Inflammatory macrophage treated with lipopolysaccharide for 1 hour (primary cell): ENCODE data around the gene KCNN3.
"Not testable (repeated sequence)": the region's sequence is repeated elsewhere in the genome, so short reads cannot be mapped to it uniquely, and the experiment has no call there.

Source experiments
- DNase-seq, 2 donors: peaks; one replicate each; pipeline ENCODE4 v3.0.0-alpha.2; 2020 to 2022

The KCNN3 gene

DNA sequence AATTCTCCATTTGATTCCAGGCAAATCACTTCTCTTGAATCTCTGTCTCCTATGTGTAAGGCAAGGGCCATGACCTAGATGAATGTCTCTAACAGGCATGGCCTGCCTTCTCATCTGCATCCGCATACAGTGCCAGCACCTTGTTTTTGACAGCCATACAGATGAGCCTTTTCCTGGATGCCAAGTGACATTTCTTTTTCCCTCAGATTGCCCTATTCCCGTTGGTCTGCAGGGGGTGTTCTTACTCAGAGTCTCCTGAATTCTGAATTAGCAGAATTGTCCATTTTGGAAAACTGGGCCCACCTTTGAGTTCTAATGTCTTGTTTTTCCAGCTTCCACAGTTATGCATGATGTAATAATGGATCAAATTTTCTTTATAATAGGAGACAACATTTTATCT lies 174.1 kb downstream of the KCNN3 start:
- no peak for DNase-seq

DNA sequence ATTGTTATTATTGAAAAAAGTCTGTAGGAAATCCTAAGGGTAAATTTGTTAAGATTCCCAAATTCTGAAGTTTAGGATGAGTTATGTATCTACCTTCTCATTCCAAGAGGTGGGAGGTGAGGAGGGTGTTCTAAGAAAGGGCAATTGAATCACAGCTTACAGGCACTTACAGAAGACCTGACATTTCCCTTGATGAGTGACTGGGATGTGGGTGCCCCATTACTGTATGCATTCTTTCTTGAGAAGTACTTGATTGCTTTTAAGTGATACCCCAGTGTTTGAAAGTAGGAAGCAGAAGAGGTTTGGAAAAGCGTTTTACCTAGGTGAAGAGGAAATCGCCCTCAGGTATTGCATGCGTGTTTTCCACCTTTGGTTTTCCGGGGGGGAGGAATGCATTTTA lies 175.1 kb downstream of the KCNN3 start:
- DNase-seq = no peak

DNA sequence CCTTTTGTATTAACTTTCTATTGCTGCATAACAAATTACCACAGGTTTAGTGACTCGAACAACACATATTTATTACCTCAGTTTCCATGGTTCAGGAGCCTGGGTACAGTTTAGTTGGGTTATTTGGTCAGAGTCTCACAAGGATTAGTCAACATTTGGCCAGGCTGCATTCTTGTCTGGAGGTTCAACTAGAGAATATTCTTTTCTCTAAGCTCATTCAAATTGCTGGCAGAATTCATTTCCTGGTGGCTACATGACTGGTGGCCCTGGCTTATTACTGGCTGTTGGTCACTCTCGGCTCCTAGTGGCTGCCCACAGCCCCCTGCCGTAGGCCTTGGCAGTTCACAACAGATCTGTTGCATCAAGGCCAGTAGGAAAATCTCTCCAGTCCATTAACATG lies 181.0 kb downstream of the KCNN3 start:
- no peak for DNase-seq

DNA sequence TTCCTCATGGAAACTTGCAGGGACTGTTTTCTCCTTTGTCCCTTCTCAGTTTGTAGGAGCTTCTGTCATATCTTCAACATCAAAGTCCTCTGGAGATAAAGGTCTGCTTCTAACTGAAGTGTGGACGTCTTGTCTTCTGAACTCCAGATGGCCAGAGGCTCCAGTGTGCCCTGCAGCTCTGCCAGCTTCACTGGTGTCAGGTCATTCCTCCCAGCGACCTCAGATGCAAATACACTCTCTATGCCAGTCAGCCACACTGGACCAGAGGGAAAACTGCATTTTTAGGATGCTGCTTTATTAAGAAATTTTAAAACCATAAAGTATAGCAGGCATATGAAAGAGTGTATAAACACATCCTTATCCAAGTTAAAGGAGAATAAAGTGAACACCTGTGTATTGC lies 183.6 kb downstream of the KCNN3 start:
- no peak for DNase-seq

DNA sequence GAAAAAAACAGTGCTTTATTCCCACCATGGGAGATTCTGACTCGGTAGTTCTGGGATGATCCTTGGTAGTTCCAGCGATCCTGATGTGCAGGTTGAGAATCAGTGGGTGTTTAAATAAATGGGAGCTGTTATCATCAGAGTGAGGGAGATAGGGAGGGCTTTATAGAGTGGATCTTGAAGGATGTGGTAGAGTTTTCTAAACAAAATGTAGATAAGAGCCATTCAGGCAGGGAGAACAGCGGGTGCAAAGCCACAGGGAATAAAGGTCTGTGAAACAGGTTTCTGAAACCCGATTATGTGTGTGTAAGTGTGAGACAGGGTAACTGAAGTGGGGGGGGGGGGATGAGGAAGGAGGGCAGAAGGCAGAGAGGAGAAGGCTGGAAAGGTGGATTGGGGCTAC lies 186.3 kb downstream of the KCNN3 start:
- no peak for DNase-seq

DNA sequence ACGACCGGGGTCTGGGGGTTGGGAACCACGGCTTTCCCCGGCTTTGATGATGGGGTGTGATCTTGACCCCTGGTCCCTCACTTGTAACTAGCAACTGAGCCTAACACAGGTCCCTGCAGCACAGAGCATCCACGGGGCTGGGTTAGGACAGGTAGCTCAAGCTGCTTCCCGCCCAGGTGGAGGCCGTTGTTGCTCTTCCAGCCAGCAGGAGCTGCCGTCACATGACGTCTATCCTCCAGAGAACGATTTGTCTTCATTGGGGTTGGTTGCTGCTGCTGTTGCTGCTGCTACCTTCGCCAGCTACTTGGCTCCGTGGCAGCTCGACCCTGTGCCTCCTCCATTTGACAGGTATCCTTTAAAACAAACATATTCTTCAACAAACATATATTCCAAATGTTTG lies 187.8 kb downstream of the KCNN3 start:
- DNase-seq = no peak

DNA sequence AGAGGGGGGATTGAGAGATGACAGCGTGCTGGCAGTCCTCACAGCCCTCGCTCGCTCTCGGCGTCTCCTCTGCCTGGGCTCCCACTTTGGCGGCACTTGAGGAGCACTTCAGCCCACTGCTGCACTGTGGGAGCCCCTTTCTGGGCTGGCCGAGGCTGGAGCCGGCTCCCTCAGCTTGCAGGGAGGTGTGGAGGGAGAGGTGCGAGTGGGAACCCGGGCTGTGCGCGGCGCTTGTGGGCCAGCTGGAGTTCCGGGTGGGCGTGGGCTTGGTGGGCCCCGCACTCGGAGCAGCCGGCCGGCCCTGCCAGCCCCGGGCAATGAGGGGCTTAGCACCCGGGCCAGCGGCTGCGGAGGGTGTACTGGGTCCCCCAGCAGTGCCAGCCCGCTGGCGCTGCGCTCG lies 192.2 kb downstream of the KCNN3 start:
- DNase-seq = not testable (repeated sequence)

DNA sequence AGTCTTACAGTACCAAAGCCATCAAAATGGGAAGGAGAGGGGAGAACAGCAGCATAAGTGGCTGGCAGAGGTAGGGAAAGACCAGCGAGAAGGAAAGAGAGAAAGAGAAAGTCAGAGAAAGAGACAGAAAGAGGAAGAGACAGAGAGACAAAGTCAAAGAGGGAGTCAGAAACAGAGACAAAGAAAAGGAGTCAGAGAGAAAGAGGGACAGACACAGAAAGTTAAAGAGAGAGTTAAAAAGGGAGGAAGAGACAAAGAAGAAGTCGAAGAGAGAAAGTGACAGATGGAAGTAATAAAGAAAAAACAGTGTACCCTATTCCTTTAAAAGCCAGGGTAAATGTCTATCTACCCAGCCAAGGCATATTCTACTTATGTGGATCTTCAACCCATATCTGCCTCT lies 193.2 kb downstream of the KCNN3 start:
- not testable (repeated sequence) for DNase-seq

DNA sequence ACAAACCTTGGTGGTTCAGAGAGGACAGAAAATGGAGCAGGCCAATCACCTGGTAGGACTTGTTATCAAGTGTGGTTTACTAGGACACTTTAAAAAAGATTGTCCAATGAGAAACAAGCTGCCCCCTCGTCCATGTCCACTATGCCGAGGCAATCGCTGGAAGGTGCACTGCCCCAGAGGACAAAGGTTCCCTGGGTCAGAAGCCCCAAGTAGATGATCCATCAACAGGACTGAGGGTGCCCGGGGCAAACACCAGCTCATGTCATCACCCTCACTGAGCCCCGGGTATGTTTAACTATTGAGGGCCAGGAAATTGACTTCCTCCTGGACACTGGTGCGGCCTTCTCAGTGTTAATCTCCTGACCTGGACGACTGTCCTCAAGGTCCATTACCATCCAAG lies 195.6 kb downstream of the KCNN3 start:
- not testable (repeated sequence) for DNase-seq

DNA sequence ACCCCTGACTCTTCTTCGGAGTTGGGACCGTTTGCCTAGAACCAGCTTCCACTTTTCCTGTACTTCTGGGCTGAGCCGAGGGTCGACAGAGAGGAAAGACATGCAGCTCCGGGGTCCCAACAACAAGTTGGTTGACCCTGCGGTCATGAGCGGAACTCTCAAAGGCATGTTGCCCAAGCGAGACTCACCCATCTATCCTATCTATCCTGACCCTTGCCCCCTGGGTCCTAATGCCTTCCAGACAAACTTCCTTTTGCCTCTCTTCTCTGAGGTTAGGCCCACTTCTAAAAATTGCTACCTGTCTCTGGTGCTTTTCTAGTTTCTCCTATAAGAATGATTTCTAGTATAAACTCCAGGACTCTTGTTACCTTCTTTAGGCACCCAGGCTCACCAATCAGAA lies 197.8 kb downstream of the KCNN3 start:
- DNase-seq = not testable (repeated sequence)

DNA sequence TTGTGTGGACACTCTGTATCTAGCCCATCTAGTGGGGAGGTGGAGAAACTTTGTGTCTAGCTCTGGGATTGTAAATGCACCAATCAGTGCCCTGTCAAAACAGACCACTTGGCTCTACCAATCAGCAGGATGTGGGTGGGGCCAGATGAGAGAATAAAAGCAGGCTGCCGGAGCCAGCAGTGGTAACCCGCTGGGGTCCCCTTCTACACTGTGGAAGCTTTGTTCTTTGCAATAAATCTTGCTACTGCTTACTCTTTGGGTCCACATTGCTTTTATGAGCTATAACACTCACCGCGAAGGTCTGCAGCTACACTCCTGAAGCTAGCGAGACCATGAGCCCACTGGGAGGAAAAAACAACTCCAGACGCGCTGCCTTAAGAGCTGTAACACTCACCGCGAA lies 198.7 kb downstream of the KCNN3 start:
- not testable (repeated sequence) for DNase-seq

DNA sequence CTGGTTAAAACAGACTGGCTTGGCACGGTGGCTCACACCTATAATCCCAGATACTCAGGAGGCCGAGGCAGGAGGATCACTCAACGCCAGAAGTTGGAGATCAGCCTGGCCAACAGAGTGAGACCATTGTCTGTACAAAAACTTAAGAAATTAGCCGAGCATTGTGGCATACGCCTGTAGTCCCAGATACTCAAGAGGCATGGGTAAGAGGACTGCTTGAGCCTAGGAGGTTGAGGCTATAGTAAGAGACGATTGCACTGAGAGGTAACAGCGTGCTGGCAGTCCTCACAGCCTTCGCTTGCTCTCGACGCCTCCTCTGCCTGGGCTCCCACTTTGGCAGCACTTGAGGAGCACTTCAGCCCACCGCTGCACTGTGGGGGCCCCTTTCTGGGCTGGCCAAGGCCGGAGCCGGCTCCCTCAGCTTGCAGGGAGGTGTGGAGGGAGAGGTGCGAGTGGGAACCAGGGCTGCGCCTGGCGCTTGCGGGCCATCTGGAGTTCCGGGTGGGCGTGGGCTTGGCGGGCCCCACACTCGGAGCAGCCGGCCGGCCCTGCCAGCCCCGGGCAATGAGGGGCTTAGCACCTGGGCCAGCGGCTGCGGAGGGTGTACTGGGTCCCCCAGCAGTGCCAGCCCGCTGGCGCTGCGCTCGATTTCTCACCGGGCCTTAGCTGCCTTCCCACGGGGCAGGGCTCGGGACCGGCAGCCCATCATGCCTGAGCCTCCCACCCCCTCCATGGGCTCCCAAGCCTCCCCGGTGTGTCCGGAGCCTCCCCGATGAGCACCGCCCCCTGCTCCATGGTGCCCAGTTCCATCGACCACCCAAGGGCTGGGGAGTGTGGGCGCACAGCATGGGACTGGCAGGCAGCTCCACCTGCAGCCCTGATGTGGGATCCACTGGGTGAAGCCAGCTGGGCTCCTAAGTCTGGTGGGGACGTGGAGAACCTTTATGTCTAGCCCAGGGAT lies 199.5 kb downstream of the KCNN3 start:
- DNase-seq = not testable (repeated sequence)

DNA sequence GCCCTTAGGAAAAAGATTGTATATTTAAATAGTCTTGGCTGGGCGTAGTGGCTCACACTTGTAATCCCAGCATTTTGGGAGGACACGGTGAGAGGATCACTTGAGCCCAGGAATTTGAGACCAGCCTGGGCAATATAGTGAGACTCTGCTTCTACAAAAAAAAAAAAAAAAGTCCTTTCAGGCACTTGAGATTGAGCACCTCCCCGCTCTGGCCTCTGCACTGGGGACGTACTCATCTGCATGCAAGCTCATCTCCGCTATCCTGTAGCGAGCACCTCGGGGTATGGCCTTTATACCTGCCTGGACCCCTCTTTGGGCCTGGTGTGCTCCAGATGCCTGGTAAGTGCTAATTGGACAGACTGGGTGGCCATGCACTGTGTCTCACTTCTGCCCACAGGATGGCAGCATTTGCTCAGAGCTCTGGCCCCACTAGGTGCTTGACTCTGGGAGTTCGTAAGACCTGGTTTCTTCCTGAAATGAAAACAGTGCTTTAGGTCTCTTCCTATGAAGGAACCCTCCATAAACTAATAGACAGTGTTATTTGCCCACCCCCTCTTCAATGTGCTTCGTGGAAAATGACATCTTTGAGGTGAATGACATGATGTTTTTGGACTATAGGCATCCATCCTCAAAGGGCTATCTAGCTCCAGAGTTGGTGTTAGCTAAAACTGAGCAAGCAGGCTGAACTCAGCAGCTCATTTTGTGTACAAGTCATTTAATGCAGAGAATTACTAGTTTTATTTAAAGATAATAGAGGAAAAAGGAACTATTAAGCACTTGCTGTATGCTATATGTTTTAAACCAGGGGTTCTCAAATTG lies 200.4 kb downstream of the KCNN3 start:
- DNase-seq = peak; percentile 51 to 80

DNA sequence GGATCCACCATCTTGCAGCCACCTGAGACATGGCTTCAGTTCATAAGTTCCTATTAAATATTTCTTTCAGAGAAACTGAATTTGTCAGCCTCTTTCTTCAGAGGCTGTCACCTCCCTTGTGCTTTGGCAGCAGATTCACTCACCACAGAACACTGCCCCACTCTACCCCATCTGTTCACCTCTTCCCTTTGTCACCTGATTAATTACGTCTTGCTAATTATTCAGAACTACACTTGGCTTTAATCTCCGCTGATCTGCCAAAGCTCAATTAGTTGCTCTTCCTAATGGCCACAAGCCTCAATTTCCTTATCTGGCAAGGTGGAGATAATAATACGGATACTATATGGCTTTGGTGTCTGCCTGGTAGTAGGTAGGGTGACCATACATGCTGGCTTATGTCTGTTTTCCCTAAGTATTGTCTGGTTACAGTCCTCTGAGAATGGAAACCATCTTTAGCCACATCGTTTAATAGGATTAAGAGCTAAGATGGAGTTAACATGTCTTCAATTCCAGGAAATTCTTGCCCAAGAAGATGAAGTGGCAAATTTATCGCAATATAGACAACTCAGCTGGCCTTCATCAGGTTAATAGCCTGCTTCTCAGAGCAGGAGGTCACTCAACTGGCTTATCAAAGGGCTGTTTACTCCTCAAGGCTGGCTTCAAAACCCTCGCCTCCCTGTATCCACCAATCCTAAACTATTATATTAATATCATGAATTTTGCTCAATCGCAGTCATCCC lies 203.9 kb downstream of the KCNN3 start:
- DNase-seq = no peak

DNA sequence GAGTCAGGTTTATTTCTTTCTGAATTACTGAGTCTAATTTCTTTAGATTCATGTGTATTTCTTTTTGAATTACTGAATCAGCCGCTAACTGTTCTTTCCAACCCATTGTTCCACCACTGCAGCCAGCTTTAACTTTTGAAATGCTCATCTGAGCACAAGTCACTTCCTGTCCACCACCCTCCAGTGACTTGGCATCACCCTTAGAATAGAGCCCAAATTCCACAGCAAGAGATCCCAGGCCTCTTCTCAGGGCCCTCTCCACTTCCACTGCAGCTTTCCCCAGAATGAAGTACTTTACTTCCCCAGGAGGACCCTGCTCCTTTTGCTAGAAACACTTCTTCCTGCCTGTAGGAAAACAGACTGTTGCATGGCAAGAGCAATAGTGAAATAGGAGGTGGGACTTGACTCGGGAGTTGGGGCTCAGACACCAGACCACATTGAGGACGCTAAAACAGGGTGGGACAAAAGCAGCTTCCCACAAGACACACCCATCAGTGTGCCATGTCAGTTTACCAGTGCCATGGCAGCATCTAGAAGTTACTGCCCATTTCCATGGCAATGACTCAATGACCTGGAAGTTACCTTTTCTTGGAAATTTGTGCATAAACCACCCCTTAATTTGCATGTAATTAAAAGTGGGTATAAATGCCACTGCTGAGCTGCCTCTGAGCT lies 205.6 kb downstream of the KCNN3 start:
- no peak for DNase-seq

DNA sequence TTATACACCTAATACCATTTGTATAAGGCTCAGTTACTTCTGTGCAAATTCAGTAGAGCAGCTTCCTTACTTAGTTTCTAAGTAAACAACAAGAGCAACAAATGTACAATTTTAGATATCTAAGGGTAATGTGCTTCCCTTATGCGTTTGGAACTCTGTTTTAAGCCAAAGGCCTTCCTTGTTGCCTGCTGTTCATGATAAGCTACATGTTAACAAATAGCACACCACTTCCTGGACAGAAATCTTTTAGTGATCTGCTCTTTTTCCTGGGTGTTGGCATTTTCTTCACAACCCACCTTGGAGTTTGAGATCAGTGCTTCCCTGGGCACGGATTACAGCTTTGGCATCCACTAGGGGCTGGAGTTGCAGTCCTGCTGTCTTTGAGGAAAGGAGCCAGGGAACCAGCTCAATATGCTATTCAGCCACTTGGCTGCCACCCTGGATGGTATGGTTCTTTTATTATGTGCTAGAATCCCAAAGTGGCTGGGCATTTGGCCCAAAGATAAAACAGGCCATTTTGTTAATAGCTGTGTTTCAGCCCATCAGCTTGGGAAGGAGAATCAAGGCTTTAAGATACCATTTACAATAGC lies 206.5 kb downstream of the KCNN3 start:
- DNase-seq = no peak

DNA sequence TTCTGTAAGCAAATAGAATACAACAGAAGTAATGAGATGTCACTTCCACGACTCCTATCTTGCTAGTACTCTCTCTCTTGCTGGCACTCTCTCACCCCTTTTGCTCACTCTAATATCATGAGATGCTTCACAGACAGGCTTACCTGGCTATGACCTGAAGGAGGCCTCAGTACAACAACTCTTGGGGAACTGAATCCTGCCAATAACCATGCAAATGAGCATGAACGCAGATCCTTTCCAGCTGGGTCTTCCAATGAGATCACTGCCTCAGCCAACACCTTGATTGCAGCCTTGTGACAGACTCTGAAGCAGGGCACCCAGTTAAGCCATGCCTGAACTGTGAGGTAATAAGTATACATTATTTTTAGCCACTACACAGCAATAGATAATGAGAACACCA lies 209.0 kb downstream of the KCNN3 start:
- no peak for DNase-seq

DNA sequence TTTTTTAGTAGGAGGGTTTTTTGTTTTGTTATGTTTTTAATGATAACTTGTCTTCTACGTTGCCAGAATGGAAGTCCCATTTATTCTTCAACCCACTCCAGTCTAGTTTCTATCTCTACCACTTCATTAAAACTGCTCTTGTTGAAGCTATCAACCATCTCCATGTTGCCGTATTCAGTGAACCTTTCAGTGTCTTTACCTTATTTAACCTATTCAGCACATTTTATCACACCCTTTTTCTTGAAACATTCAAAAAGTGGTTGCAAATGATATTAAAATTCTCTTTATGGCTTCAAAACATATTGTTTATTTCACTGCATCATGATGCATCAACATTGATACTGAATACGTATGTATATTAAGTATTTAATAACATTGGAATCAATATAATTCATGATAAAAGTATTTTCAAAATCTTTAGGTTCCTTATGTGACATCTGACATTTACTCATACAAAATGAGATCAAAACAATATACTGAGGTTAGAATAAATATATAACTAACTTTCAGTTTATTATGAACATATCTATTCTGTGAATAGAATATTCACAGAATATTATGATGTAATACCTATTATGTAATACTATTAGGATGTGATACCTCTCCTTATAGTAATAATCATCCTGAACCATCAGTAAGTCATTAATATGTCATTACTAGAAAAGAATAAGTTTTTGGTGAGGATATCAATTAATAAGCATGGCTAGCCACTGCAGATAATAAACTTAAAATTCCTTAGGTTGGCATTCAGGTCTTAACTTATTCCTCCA lies 210.1 kb downstream of the KCNN3 start:
- no peak for DNase-seq

DNA sequence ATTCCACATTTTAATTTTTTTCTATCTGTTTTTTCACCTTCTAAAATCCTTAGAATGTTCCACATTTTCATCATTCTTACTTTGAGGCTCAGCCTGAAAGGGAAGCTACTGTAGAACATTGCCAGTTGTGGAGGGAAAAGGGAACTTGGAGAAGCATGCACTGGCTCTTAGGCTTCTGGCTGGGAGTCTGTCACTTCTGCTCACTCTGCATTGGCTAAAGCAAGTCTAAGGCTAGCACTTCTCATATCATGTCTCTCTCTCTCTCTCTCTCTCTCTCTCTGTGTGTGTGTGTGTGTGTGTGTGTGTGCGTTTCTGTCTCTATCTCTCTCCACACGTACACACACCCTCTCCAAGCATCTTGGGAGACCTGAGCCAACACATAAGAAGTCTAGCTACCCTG lies 212.5 kb downstream of the KCNN3 start:
- DNase-seq = peak; percentile 37 to 57

DNA sequence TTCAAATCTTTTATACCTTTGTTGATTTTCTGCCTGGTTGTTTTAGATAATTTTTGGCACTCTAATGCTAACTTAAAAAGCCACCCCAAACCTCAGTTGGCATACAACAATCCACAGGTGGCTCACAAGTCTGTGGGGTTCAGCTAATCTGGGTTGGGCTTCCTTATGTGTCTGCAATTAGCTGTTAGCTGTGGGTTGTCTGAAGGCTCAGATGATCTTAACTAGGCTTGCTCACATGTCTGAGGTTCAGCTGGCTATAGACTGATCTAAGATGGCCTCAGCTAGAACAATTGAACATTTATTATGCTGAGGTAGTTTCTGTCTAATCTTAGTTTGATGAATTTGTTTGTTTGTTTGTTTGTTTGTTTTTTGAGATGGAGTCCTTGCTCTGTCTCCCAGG lies 217.2 kb downstream of the KCNN3 start:
- DNase-seq = no peak
